GM21447 (cell line): ENCODE measurements around the gene SELENOK.

Experiments
- ATAC-seq: cut with Tn5 transposase; IDR thresholded peaks from one replicate; pipeline ENCODE4 v1.9.1; 2021; ENCODE audit not compliant: unreplicated experiment

The SELENOK gene

DNA sequence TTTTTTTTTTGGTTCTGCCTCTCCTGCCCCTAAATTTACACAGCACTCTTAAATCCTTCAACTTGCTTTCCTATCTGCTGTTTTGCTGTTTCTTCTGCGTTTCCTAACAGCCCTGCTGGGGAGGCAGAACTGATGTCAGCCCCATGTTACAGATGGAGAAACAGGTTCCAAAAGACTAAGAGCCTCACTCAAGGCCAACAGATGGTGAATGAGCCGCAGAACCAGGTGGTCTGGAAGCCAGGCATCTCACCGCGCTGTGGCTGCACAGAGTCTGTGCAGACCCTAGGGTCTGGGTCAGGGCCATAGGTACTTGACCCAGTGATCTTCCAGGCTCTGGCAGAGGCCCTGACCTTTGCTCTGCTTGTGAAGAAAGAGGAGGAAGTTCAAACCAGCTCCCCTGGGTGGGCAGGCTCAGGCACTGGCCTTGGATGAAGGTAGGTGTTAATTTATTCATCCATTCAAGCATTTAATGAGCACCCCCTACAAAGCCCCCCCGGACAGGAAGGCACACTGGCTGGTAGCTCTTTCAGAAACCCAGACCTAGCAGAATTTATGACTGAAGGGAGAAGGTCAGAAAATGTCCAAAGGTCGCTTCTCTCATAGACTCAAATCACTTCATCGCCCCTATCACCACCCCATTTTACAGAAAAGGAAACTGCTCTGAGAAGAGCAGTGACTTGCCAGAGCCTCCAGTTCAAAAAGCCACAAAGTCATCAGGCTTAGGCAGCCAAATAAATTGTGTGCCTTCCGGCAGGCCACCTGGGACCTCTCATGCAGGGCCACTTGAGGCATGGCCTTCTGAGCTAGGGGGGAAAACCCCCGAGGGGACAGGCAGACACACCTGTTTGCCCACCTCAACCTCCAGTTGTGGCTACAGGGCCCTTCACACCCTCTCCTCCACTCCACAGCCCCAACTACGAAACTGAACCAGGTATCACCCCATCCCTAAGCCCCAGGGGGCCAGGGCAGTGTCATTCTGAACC is 48.2 kb downstream of the SELENOK start:
- ATAC-seq = peak; percentile 69

DNA sequence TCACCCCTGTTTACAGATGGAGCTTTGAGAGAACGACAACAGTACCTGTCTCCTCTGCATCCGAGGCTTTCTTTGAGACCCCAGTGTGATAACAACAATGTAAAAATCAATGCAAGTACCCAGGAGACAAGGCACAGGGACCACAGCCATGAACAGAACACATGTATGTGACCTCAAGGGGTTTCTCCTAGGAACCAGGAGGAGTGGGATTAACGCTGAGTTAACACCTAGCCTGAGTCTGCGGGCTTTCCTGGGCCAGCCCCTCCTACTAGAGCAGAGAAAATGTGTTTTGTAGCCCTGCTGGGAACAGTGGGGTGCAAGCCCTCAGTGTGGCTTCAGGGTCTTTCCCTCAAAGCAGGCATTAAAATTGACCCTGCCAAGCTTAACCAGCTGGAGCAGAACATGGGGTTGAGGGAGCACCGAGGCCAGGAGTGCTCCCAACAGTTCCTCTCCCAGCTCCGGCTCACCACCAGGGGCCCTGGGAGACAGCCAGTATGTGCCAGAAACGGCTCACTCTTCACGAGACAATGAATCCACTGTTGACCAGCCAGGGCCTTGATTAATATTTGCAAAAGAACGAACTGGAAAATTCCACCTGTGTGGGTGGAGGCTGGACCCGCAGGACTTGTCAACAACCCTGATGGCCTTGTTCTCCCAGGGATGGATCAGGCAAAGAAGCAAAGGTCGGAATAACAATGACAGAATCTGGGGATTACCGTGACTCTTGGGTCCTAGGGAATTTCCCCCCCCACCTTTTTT is 49.0 kb downstream of the SELENOK start:
- no peak for ATAC-seq

DNA sequence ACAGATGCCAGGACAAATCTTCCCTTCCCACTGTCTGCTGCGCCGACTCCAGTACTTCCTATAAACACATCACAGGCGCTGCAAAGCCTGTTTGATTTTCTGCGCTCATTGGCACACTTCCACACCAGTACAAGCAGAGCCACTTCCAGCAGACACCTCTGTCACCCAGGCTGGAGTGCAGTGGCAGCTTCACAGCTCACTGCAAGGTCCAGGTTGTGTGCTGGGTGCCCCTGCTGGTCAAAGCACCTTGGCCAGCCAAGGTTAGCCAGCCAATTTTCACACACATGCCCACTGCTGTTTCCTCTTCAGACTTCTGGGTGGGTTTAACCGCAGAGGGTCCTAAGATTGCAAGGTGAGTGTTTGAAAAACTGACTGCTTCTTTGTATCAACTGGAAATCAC is 50.4 kb downstream of the SELENOK start:
- no peak for ATAC-seq

DNA sequence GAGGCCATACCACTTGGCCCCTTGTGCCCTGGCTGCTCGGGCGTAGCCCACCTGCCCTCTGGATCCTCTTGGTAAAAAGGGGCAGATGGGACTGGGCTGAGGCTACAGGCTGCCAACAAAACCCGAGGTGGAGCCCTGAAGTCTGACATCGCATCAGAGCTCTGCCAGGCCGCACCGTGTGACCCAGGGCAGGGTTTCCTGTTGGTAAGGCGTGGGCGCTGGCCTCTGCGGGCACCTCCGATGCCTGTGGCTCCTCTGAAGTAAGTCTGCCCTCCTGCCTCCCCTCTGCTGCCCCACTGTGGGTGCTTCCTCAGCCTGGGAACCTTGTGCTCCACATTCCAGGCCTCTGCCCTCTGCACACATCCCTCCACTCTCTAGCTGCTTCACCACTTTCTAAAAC is 54.3 kb downstream of the SELENOK start:
- ATAC-seq = no peak

DNA sequence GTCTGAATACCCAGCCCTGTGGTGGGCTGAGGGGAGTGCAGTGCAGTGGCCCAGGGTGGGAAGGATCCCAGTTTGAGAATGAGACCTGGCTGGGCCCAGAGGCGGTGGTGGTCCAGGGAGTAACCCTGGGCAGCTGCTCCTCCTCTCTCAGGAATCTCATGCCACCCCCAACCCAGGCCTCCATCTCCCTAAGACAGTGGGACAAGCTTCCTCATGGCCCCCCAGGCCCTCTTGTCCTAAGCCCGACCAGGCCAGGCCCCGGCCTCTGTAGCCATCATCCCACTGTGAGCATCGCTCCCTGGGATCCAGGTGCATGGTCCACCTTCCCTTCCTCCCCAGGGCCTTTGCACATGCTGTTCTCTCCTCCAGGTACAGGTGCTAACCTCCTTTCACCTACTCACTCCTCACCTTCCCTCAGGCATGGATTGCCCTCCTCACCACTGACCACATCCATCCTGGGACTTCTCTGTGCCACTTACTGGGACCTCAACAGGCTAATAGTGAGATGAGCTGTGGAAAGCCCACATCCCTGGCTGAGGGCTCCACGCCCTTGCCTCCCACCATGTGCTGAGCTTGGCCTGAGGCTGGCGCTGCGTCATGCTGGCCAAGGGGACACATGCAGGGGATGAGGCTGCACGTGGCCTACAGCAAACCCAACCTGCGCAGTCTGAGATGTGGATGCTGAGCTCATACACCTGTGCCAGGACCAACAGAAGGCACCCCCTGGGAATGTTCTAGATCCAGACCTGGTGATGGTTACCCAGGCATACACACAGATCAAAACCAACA is 55.4 kb downstream of the SELENOK start:
- ATAC-seq = no peak

DNA sequence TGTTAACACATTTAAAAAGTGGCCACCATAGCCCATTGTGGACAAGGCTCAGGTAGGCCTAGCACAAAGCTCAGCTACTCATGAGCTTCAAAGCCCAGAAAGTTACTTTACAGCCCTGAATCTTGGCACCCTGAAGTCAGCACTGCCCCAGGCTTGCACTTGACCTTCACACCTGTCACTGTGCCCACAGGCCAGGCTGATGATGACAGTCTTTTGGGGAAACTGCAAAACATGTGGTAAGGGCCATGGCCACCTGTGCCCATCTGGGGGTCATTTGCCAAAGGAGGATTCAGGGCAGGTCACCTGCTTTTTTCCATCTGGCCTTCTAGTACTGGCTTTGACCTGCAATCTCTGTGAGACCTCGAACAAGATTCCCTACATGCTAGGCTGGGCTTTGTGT is 56.4 kb downstream of the SELENOK start:
- no peak for ATAC-seq

DNA sequence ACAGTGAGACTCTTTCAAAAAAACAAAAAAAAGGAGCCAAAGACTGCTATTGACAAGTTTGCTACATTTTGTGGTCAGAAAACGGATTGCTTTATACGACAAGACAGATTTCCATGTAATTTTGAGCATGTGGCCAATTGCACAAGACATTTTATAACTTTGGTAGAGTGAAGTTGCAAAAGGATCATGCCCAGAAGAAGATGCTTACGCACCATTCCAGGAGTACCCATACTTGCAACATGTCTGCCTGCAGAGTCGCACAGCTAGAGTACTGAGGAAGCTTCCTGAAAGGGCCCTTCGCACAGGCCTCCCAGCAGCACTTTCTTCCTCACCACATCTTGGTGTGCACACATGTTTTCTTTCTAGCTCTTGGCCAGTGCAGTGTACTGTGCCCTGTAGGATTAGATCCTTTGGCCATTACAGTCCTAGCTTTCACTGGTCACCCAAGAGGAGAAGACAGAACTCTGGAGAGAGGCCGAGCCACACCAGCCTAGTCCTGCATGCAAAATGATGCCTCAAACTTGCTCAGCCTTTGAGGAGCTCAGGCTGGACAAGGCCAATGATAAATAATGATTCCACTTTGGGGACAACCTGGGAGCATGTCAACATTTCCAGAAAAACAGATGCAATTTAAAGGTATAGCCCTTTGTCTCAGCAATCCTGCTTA is 57.1 kb downstream of the SELENOK start:
- ATAC-seq = no peak
